Adipocyte (in vitro differentiated cells): Measurements from ENCODE around the gene NFATC3.

Experiments
- DNase-seq: peaks from one replicate; pipeline ENCODE4 v3.0.0-alpha.2; 2015; ENCODE audit warnings: low read depth
- H3K27me3 ChIP-seq: replicated peaks from 2 replicates; pipeline ENCODE4 v1.7.0; 2013; ENCODE audit warnings: mild to moderate bottlenecking, low read length, moderate library complexity; ENCODE audit not compliant: control insufficient read depth, insufficient read depth
- H3K36me3 ChIP-seq: 2 replicates; pipeline ENCODE4 v1.7.0; 2013; ENCODE audit warnings: low read length, mild to moderate bottlenecking, moderate library complexity; ENCODE audit not compliant: control insufficient read depth, insufficient read depth, severe bottlenecking
- H3K4me1 ChIP-seq: 2 replicates; pipeline ENCODE4 v1.7.0; 2013; ENCODE audit warnings: mild to moderate bottlenecking, low read length, moderate library complexity; ENCODE audit not compliant: control insufficient read depth, insufficient read depth
- H3K4me3 ChIP-seq: 2 replicates; pipeline ENCODE4 v1.7.0; 2013; ENCODE audit warnings: mild to moderate bottlenecking, low read length, moderate library complexity
- H3K9ac ChIP-seq: 2 replicates; pipeline ENCODE4 v1.7.0; 2013; ENCODE audit warnings: mild to moderate bottlenecking, low read length, moderate library complexity
- H3K9me3 ChIP-seq: 2 replicates; pipeline ENCODE4 v1.7.0; 2013; ENCODE audit warnings: mild to moderate bottlenecking, low read length, moderate library complexity; ENCODE audit not compliant: control insufficient read depth

NFATC3 gene

DNA sequence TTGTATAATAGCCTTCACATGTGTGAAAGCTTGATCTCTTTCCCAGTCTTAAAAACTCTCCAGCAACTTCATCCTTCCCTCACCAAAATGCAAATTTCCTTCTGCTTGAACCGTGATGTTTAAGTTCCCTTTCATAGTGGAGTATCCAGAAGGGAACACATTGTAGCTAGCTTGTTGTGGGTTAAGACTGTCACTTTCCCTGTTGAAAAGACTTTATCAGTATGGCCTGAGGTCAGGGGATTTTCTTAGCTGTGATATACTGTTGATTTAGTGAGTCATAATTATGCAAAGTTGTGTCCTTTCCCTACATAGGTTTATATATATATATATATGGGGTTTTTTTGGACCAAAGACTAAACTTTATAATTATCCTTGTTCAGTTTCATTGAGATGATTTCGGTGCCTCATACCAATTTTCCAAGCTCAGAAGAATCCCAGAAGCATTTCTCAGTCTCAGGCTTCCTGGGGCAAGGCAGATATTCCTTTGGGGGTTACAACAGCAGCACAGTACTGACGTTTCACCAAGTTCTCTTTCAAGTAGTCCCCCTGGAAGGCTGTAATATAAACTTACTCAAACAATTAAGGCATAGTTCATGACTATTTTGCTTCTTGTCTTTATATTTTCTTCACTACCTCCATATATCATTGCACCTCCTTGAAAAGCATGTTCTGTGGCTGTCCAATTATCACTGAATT is 115.1 kb downstream of the NFATC3 start:
- peak; percentile 38 for DNase-seq
- H3K4me3 ChIP-seq = no peak overlapping the region
- H3K4me1 ChIP-seq = peaks cover 22% of the 10 kb centered on the region
- no peaks in the 10 kb centered on the region for H3K9me3 ChIP-seq
- no peaks in the 10 kb centered on the region for H3K27me3 ChIP-seq
- H3K9ac ChIP-seq = peak overlapping the region; percentile 80
- H3K36me3 ChIP-seq = no peaks in the 10 kb centered on the region

DNA sequence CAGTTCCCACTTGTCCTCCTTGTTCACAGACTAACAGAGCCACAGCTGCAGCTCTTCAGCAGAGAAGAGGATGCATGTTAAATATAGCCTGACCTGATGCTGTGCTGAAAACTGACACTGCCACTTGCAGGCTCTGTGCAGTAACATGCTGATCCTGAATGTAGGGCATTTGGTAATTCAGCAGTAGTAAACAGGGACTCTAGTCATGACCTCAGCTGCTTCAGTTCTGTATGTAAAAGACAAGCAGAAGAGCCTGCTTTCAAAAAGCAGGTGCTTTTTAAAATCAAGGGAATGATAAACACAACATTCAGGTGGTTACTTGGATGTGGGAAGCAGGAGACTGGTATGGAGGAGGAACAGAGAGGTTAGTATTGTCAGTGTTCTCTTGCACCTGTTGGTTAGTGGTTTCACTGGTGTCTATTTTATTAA is 116.9 kb downstream of the NFATC3 start:
- H3K4me1 ChIP-seq = peaks cover 22% of the 10 kb centered on the region
- H3K9ac ChIP-seq = no peak overlapping the region
- H3K4me3 ChIP-seq = no peak overlapping the region
- DNase-seq = peak; percentile 32
- H3K27me3 ChIP-seq = no peaks in the 10 kb centered on the region
- no peaks in the 10 kb centered on the region for H3K9me3 ChIP-seq
- no peaks in the 10 kb centered on the region for H3K36me3 ChIP-seq

DNA sequence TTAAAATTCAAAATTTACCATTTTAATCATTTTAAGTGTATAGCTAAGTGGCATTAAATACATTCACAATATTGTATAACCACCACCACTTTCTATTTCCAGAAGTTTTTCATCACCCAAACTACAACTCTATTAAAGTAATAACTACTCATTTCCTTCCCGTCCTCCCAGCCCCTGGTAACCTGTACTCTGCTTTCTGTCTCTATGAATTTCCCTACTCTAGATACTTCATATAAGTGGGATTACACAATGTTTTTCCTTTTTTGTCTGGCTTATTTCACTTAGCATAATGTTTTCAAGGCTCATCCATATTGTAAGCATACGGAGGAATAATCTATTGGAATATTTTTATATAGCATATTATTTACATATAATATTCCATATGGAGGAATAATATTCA is 121.1 kb downstream of the NFATC3 start:
- peaks cover 6% of the 10 kb centered on the region for H3K4me1 ChIP-seq
- H3K9me3 ChIP-seq = no peaks in the 10 kb centered on the region
- H3K27me3 ChIP-seq = no peaks in the 10 kb centered on the region
- H3K4me3 ChIP-seq = no peak overlapping the region
- no peak for DNase-seq
- no peak overlapping the region for H3K9ac ChIP-seq
- no peaks in the 10 kb centered on the region for H3K36me3 ChIP-seq

DNA sequence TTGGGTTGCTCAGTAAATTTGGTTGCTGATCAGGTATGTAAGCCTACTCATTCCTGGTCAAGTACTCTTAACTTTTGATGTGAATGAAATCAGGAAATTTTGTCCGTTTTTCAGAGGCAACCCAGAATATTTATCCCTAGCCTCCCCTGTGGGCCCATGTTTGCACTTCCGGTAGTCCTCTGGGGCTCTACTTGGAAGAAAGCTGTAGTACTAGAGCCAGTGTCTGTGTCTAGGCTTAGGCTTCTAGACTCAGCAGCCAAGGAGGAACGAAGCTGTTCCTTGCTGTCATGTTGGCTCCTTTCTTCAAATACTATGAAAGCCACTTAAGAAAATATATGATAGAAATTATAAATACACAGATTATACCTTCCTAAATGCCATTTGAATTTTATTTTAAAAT is 129.6 kb downstream of the NFATC3 start:
- no peak for DNase-seq
- Histone ChIP-seq H3K9ac (no peak overlapping the region), H3K36me3 (no peaks in the 10 kb centered on the region), H3K4me1 (no peaks in the 10 kb centered on the region), H3K9me3 (no peaks in the 10 kb centered on the region), H3K4me3 (no peak overlapping the region), H3K27me3 (no peaks in the 10 kb centered on the region)

DNA sequence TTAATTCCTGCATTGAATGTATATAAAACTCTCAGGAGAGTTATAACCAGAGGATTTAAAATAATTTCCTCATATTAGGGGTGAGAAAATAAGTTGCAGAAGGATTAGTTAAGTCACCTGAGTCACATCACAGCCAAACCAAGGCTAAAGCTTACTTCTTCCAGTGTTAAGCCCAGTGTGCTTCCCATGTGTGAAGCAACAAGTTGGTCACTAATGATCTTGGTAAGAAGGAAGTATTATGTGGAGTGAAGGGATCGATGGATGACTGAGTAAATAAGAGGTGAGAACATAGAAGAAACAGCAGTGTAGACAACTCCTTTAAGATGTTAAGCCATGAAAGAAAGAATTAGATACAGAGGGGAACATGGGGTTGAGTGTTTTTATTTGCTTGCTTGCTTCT is 130.1 kb downstream of the NFATC3 start:
- no peak overlapping the region for H3K4me3 ChIP-seq
- no peaks in the 10 kb centered on the region for H3K9me3 ChIP-seq
- DNase-seq = no peak
- no peaks in the 10 kb centered on the region for H3K27me3 ChIP-seq
- H3K4me1 ChIP-seq = no peaks in the 10 kb centered on the region
- H3K36me3 ChIP-seq = no peaks in the 10 kb centered on the region
- H3K9ac ChIP-seq = no peak overlapping the region

DNA sequence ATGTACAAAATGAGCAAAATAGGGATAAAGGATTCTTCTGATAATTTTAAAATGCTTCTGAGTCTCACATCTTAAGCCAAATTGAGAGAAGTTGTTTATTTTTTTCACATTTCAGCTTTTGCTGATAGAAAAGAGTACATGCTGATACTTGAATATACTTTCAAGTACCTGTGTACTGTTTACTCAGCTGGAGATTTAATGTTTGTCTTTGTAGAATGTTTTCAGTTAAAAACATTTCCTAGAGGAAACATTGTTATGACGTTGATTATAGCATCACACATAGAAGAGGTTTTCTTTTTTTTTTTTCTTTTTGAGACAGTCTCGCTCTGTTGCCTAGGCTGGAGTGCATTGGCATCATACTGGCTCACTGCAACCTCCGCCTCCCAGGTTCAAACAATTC is 131.1 kb downstream of the NFATC3 start:
- Histone ChIP-seq H3K27me3 (no peaks in the 10 kb centered on the region), H3K4me1 (no peaks in the 10 kb centered on the region), H3K9ac (no peak overlapping the region), H3K4me3 (no peak overlapping the region), H3K9me3 (no peaks in the 10 kb centered on the region), H3K36me3 (peaks cover 2% of the 10 kb centered on the region)
- no peak for DNase-seq

DNA sequence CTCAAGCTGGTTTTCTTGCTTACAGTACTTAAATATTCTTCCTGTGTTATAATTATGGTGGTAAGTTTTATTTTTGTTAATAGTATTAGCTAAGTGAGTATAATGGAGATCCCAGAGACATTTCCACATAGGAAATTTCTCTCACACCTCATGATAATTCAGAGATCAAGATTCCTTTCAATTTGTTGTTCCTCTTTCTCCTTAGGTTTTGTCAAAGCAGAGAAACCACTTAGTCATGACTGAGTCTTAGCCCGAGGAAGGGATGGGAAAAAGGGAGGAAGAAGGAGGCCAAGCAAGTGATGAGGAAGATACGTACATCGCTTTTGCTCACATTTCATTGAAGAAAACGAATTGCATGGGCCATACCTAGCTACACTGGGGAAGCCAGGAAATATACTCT is 132.3 kb downstream of the NFATC3 start:
- DNase-seq = no peak
- Histone ChIP-seq H3K9ac (no peak overlapping the region), H3K4me3 (no peak overlapping the region), H3K4me1 (no peaks in the 10 kb centered on the region), H3K9me3 (no peaks in the 10 kb centered on the region), H3K36me3 (peaks cover 9% of the 10 kb centered on the region), H3K27me3 (no peaks in the 10 kb centered on the region)

GRCh38 chr16:68219725-68220351 is 134.7 kb downstream of the NFATC3 start:
- H3K9ac ChIP-seq = no peak overlapping the region
- H3K36me3 ChIP-seq = peaks cover 9% of the 10 kb centered on the region
- DNase-seq = no peak
- H3K27me3 ChIP-seq = no peaks in the 10 kb centered on the region
- H3K4me1 ChIP-seq = no peaks in the 10 kb centered on the region
- no peak overlapping the region for H3K4me3 ChIP-seq
- H3K9me3 ChIP-seq = no peaks in the 10 kb centered on the region

- no peak for DNase-seq
- H3K4me3 ChIP-seq = no peak overlapping the region
- no peaks in the 10 kb centered on the region for H3K27me3 ChIP-seq
- no peaks in the 10 kb centered on the region for H3K9me3 ChIP-seq
- no peak overlapping the region for H3K9ac ChIP-seq
- peaks cover 6% of the 10 kb centered on the region for H3K4me1 ChIP-seq
- H3K36me3 ChIP-seq = peaks cover 9% of the 10 kb centered on the region
Measured at GRCh38 chr16:68223072-68223471, 137.9 kb downstream of the NFATC3 start.

- Histone ChIP-seq H3K9ac (no peak overlapping the region), H3K36me3 (peaks cover 8% of the 10 kb centered on the region), H3K27me3 (no peaks in the 10 kb centered on the region), H3K4me3 (no peak overlapping the region), H3K9me3 (no peaks in the 10 kb centered on the region), H3K4me1 (peaks cover 15% of the 10 kb centered on the region)
- no peak for DNase-seq
Measured at GRCh38 chr16:68226116-68226515, 140.9 kb downstream of the NFATC3 start.

GRCh38 chr16:68227183-68227793 is 142.1 kb downstream of the NFATC3 start:
- Histone ChIP-seq H3K9me3 (no peaks in the 10 kb centered on the region), H3K27me3 (no peaks in the 10 kb centered on the region), H3K4me3 (no peak overlapping the region), H3K9ac (no peak overlapping the region), H3K4me1 (peaks cover 15% of the 10 kb centered on the region), H3K36me3 (no peaks in the 10 kb centered on the region)
- no peak for DNase-seq
